Right ventricle myocardium inferior (tissue), 1 donor: ENCODE data around the gene CBX6. TPM values are rescaled to one million over a fixed set of nuclear protein-coding genes. Genes with fewer than 3 reads are reported as not detected.
A peak's percentile ranks its signal among the peaks of the same experiment; 100 is the strongest.

Experiments used
- ATAC-seq: fragments of 200-7000 bp; cut with Tn5 transposase; one replicate; pipeline ENCODE4 v1.9.1; 2020; ENCODE audit warnings: mild to moderate bottlenecking, moderate library complexity
- DNase-seq: peaks from one replicate; pipeline ENCODE4 v3.0.0; 2021; ENCODE audit errors: missing footprints
- intact Hi-C: fragments of 100-400 bp; cut with DNase I; formaldehyde crosslinking; loops from one replicate; pipeline ENCODE4 v1.11.0; 2022
- total RNA-seq: library from RNA; stranded (reverse); fragmentation: NEBNext Ultra II Directional; extraction: Animal tissue kit (Norgen Biotek cat#: 25700); gene quantifications from one replicate; pipeline ENCODE4 v1.2.1, GENCODE V29; 2021
- donor health status: DM: no; HTN: yes; CAD: no; lungs with severe emphysema.

The CBX6 gene
- total RNA-seq, 1 donor from 2014 or later, result 39.3 TPM

DNA sequence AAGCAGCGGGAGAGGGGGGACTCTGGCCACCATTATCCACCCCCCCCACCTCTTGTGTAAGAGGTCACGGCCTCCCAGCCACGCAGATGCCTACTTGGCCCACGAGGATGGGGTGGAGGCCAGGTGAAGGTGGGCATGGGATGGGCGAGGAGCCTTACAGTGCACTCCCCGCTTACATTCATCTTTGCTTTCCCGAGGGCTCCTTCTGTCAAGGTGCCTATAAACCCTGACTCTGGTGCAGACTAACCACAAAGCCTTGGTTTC lies 41.2 kb downstream of the CBX6 start:
- intact Hi-C loops, result no loop called here
- no peak for DNase-seq
- no peak for ATAC-seq

GRCh38 chr22:38830026-38830844 lies 41.8 kb downstream of the CBX6 start:
- intact Hi-C loops, result no loop called here
- DNase-seq (peak; percentile 50), ATAC-seq (no peak)

DNA sequence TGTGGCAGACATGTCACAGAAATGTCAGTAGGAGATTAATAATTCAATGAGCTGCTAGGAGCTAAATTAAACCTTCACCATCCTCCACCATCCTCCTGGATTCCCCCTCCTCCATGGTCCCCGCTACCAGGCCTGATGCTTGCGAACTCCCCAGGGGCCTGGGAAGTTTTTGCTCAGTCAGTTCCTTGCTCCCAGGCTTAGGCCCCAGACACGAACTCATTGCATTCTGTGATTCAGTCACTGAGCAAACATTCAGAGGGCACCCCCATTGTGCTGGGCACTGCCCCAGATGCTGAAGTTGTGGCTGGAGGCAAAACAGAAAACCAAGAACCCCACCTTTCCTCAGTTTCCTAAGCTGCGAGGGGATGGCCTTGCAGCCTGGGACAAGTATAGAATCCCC lies 42.5 kb downstream of the CBX6 start:
- intact Hi-C loops, result no loop called here
- ATAC-seq, result no peak

DNA sequence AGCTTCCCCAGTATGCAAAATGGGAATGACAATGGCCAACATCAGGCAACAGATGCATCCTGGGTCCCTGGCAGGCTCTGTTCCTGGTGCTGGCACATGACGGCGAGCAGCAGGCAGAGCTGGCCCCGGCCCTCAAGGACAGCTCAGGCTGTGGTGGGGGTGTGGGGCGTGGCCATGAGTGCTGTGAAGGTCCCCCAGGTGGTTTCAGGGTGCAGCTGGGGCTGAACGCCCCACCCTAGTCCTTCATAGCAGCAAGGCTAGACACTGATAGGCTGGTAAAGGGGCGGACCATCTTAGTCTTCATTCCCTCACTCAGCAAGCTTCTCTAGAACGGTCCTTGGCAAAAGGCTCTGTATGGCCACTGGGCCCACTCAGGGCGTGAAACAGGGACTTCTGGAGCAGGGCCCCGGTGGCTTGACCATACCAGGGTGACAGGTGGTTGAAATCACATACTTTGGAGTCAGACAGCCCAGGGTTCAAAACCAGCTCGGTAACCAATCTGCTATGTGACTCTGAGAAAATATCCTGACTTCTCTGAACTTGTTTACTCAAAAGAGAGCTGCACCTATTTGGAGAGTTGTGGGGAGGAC lies 43.3 kb downstream of the CBX6 start:
- DNase-seq (no peak), ATAC-seq (no peak)
- intact Hi-C loops, result no loop called here

More for the DNA sequence above, 42.5 kb downstream of the CBX6 start:
- DNase-seq, result no peak

GRCh38 chr22:38828191-38828590 lies 43.8 kb downstream of the CBX6 start:
- intact Hi-C loops, result no loop called here
- DNase-seq (no peak), ATAC-seq (no peak)

- ATAC-seq (no peak), DNase-seq (no peak)
- intact Hi-C loops, result no loop called here
Observed at GRCh38 chr22:38827510-38827909, 44.5 kb downstream of the CBX6 start.

DNA sequence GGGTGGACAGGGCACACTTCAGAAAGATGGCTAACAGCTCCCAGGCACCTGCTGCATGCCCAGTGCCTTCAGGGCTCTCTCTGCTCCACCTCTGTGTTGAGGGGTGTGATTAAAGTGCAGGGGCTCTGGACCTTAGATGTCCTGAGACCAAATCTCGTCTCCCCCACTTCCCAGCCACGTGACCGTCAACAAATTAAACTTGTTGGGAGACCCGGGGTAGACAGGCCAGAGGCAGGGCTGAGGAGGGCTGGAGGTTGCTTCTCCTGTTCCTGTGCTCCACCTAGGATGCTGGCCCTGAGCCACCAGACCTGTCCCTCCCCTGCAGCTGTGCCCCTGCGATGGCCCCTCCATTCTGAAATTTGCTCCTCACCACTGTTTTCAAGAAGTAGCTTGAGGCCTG lies 45.2 kb downstream of the CBX6 start:
- ATAC-seq (no peak), DNase-seq (no peak)
- intact Hi-C loops, result no loop called here

DNA sequence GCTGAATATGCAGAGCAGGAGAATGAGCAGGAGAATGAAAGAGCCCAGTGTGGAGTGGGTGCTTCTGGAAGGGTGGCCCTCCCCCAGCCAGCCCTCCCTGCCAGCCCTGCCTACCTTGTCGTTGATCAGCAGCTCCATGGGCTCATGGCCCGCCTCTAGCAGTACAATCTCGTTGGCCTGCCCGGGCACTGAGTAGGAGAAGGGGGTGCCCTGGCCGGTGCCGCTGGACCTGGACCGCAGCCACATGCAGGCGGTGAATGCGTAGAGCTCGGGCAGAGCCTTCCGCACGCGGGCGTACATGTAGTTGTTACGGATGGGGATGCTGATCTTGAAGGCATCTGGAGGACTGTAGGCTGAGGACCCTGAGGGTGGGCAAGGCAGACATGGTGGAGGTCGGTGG lies 45.6 kb downstream of the CBX6 start:
- intact Hi-C loops, result no loop called here
- DNase-seq, result no peak

DNA sequence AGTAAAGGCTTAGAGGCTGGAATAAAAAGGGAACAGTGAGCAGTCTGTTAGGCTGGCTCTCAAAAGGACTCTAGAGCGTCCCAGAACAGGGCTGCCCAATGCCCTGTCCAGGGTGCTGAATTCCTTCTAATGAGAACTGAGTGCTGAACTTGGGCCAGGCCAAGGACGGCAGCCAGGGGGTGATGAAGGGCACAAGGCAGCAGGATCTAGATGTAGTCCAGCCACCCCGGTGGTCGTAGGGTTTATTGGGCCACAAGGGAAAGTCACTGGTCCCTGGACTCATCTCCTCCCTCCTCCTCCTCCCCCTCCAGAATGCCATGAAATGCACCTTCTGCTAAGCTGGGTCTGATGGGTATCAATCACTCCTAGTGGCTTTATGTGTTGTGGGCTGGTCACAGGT lies 47.4 kb downstream of the CBX6 start:
- intact Hi-C loops, result no loop called here
- ATAC-seq (peak; percentile 52), DNase-seq (no peak)

More for the DNA sequence above, 45.6 kb downstream of the CBX6 start:
- no peak for ATAC-seq

DNA sequence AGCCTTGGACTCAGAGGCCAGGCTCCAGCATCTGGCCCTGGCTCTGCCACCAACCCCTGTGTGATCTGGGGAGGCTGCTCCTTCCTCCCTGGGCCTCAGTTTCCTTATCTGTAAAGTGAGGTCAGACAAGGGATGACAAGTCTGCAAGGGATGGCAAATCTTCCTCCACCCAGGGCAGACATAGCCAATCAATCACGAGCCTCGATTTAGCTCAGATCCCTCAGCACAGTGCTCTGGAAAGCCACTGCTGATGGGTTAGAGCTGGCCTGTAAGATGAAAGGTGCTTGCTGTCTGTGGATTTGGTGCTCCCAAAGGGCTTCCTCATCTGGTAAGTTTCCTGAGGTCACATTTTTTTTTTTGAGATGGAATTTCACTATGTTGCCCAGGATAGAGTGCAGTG lies 48.4 kb downstream of the CBX6 start:
- no peak for ATAC-seq
- no peak for DNase-seq
- intact Hi-C loops, result no loop called here

DNA sequence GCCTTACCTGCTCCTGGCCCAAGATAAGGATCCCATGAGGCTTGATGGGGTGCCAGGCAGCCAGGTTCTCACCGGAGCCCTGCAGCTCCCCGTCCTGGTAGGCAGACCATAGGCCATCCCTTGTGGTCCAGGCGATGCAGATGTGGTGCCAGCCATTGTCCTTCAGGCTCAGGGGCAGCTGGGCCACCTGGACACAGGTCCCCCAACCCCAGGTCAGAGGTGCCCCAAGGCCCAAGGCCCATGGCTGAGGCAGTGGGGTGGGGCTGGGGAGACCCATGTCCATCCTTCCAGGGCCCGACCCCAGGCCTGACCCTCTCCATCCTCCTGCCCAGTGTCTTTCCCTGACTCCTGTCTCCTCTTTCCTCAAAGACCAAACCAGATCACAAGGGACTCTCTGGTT lies 48.9 kb downstream of the CBX6 start:
- no peak for ATAC-seq
- intact Hi-C loops, result no loop called here
- no peak for DNase-seq

DNA sequence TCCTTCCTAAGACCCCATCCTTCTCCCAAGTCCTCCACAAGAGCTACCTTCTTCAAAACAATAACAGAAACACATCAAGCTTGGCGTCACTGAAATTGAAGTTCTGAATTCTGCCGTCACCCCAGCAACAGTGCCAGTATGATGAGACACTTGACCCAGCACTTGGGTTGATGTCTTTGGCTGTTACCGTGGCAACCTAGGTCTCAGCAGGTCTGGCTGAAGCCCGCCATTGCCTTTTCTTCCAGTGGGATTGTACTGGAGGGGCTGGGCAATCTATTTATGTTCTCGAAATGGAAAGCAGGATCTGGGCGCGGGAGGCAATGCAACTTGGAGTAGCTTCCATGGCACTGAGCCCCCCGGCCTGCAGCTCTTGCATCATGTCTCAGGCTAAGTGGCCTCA lies 52.0 kb downstream of the CBX6 start:
- intact Hi-C loops, result no loop called here
- DNase-seq (no peak), ATAC-seq (no peak)

DNA sequence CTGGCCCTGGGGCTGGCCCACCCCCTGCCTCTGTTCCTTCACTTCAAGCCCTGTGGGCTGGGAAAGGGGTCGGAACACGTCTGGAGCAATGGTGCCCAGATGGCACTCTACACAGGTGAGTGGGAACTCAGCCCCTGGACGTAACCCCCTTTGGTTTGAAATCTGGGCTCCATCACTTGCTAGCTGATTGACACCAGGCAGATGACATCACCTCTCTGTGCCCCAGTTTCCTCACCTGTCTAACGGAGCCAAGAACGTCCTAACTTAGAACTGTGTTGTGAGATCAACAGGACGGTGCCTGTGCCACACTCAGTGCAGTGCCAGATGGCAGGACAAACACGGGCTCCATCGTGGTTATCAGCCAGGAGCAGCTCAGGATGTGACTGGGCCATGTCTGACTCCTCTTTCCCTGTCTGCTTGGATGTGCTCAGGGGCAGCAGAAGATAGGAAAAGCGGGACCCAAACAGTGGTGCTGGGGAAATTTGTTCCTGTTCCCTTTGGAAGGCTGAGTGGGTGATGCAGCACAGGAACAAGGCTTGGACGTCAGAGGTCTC lies 52.6 kb downstream of the CBX6 start:
- ATAC-seq, result no peak
- intact Hi-C loops, result no loop called here

DNA sequence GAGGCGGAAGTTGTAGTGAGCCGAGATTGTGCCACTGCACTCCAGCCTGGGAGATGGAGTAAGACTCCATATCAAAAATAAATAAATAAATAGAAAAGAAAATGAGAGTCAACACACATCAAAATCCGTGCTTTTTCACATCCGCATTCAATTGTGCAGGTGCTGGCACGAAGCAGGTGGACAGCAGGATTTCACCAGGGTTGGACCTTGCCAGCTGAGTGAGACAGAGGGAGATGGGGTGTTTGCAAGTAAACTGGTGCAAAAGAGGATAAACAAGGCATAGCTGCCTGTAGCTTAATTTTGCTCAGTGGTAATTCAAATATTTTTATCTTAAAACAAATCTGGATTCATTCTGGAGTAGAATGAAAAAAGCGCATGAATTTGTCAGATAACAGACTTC lies 54.8 kb downstream of the CBX6 start:
- DNase-seq (no peak), ATAC-seq (no peak)
- intact Hi-C loops, result no loop called here

More for the DNA sequence above, 52.6 kb downstream of the CBX6 start:
- no peak for DNase-seq

GRCh38 chr22:38815842-38816241 lies 56.2 kb downstream of the CBX6 start:
- no peak for ATAC-seq
- intact Hi-C loops, result no loop called here
- DNase-seq, result no peak

Other genes starting within 250 kb of the CBX6 start
- 0.27 TPM for gene FAM227A, start 215.8 kb downstream of the CBX6 start, total RNA-seq
- 32.9 TPM for gene CBY1, start 215.6 kb downstream of the CBX6 start, total RNA-seq
- 66.3 TPM for gene TOMM22, start 190.3 kb downstream of the CBX6 start, total RNA-seq
- 17.5 TPM for gene JOSD1, start 171.3 kb downstream of the CBX6 start, total RNA-seq
- 26.8 TPM for gene GTPBP1, start 166.3 kb downstream of the CBX6 start, total RNA-seq
- 126 TPM for gene SUN2, start 116.2 kb downstream of the CBX6 start, total RNA-seq
- gene DNAL4, start 78.1 kb downstream of the CBX6 start, total RNA-seq, result 10.0 TPM
- 19.7 TPM for gene NPTXR, start 28.2 kb downstream of the CBX6 start, total RNA-seq
- gene APOBEC3A, start 85.4 kb upstream of the CBX6 start, total RNA-seq, result 0.78 TPM
- gene APOBEC3B, start 110.1 kb upstream of the CBX6 start, total RNA-seq, result 0.78 TPM
- gene APOBEC3C, start 142.0 kb upstream of the CBX6 start, total RNA-seq, result 27.9 TPM
- 0.95 TPM for gene APOBEC3D, start 148.9 kb upstream of the CBX6 start, total RNA-seq
- 6.7 TPM for gene APOBEC3F, start 168.6 kb upstream of the CBX6 start, total RNA-seq
- gene APOBEC3G, start 205.1 kb upstream of the CBX6 start, total RNA-seq, result 3.3 TPM
- 0.32 TPM for gene APOBEC3H, start 225.0 kb upstream of the CBX6 start, total RNA-seq